HepG2 (cell line): Measurements from ENCODE around the gene ELAC1. TPM values are rescaled to one million over a fixed set of nuclear protein-coding genes. Genes with fewer than 3 reads are reported as not detected.

ENCODE experiments used
- FOXM1 ChIP-seq: sonication (generic); formaldehyde crosslinking; IDR thresholded peaks from 2 replicates; pipeline ENCODE4 v1.5.0; 2020; ENCODE audit warnings: missing genetic modification reagents
- HNF4G ChIP-seq, 2 experiments: sonication (generic) in 1 of 2; formaldehyde crosslinking in 1 of 2; IDR thresholded peaks; 2 replicates each; pipeline versions ENCODE4 v1.4.0 to v1.6.1; 2011 to 2020; ENCODE audit warnings: borderline replicate concordance in 2 of 2, low read depth in 2 of 2, mild to moderate bottlenecking in 2 of 2, low read length in 1 of 2, missing genetic modification reagents in 1 of 2, moderate library complexity in 1 of 2
- RARG ChIP-seq: sonication (generic); formaldehyde crosslinking; IDR thresholded peaks from 2 replicates; pipeline ENCODE4 v1.4.0; 2020; ENCODE audit warnings: low read depth, mild to moderate bottlenecking, missing genetic modification reagents
- SNAPC4 ChIP-seq: sonication (generic); formaldehyde crosslinking; IDR thresholded peaks from 2 replicates; pipeline ENCODE4 v1.4.0; 2020; ENCODE audit warnings: mild to moderate bottlenecking, missing genetic modification reagents
- ZNF33B ChIP-seq: sonication (generic); formaldehyde crosslinking; IDR thresholded peaks from 2 replicates; pipeline ENCODE4 v1.5.1; 2020; ENCODE audit warnings: mild to moderate bottlenecking, missing genetic modification reagents
- ZNF782 ChIP-seq: sonication (generic); formaldehyde crosslinking; IDR thresholded peaks from 2 replicates; pipeline ENCODE4 v1.4.0; 2020; ENCODE audit warnings: missing genetic modification reagents, mild to moderate bottlenecking, borderline replicate concordance
- polyA plus RNA-seq, 8 experiments: library from polyadenylated mRNA; depleted of rRNA in 3 of 8; stranded (reverse) in 7 of 8; unstranded in 1 of 8; fragments of >200 nt; fragmentation: Illumina TruSeq in 4 of 8; extraction: Trizol in 4 of 8; gene quantifications; 2 replicates each; pipeline versions ENCODE4 v1.2.1 to v1.2.3, GENCODE V29; 2011 to 2016; ENCODE audit warnings: low read depth in 4 of 8, missing spikeins in 1 of 8, mixed read lengths in 1 of 8; ENCODE audit not compliant: insufficient read depth in 1 of 8
- total RNA-seq, 5 experiments: library from RNA; depleted of rRNA; stranded (reverse); fragments of >200 nt; fragmentation: Illumina TruSeq; extraction: Trizol; gene quantifications; 2 replicates each; pipeline ENCODE4 v1.2.3, GENCODE V29; 2016; ENCODE audit warnings: low read depth in 1 of 5
- TF ChIP-seq, protein P1 (sequence below): sonication (generic); formaldehyde crosslinking; conservative IDR thresholded peaks from 2 replicates; pipeline ENCODE4 v1.8.1; 2023; ENCODE audit warnings: missing genetic modification reagents
- TF ChIP-seq, protein P2 (sequence below): IDR thresholded peaks from 2 replicates; pipeline ENCODE4 v1.4.0; 2020; ENCODE audit warnings: mild to moderate bottlenecking, missing genetic modification reagents

Gene ELAC1
- total and polyA plus RNA-seq, 2 of the 13 experiments (the other 11 are each of a cell fraction or from before 2014, with no cell fraction given) = 1.9 to 3.6 TPM

DNA sequence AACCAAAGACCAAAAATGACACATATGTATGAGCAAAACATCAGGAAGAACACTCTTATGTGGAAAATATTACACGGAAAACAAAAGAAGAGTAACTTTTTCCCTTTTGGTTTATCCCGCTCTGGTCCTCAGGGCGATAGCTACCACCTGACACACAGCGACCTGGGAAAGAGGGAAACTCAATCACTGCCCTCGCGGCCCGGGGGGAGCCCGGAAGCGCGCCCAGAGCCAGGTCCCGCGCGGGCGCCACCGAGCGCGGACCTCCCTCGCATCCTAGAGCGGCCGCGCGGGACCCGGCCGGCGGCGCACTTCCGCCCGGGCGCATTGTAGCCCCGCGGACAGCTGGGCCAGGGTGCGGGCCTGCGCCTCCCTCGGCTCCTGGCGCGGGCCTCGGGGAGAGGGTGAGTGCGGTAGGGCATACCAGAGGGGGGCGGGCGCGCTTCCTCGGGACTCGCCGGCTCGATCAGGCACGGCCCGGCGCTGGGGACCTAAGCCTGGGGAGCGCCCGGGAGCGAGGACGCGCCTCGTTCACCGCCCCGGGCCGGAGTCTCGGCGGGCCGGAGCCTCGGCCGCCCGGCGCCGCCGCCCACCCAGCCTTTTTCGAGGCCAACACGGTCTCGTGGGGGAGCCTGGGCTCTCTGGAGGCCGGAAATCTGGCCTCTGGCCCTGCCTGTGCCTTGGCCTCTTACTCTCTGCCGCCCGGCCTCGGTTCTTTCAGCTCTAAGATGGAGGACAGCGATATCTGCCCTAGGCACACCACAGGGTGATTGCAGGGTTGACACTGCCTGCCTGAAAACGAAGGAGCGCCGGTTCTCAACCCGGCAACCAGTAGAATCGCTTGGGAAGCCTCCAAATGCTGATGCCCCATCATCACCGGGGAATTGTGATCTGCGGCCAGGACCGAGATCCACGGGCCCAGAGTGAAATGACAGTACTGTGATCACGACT is at the start of gene ELAC1 (continued):
- no peak for TF ChIP-seq SNAPC4 (CRISPR knock-in tag)
- TF ChIP-seq ZNF782 (CRISPR knock-in tag) = no peak
- TF ChIP-seq, protein P1, sequence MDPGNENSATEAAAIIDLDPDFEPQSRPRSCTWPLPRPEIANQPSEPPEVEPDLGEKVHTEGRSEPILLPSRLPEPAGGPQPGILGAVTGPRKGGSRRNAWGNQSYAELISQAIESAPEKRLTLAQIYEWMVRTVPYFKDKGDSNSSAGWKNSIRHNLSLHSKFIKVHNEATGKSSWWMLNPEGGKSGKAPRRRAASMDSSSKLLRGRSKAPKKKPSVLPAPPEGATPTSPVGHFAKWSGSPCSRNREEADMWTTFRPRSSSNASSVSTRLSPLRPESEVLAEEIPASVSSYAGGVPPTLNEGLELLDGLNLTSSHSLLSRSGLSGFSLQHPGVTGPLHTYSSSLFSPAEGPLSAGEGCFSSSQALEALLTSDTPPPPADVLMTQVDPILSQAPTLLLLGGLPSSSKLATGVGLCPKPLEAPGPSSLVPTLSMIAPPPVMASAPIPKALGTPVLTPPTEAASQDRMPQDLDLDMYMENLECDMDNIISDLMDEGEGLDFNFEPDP (CRISPR knock-in tag) = no peak
- TF ChIP-seq ZNF33B (CRISPR knock-in tag) = no peak
- TF ChIP-seq HNF4G (IDR thresholded peaks at IDR 0.05; ENCODE audit: borderline replicate concordance, low read depth, low read length) = no peak
- no peak for TF ChIP-seq HNF4G (CRISPR knock-in tag; IDR thresholded peaks at IDR 0.05; ENCODE audit: borderline replicate concordance, low read depth)
- TF ChIP-seq, protein P2, sequence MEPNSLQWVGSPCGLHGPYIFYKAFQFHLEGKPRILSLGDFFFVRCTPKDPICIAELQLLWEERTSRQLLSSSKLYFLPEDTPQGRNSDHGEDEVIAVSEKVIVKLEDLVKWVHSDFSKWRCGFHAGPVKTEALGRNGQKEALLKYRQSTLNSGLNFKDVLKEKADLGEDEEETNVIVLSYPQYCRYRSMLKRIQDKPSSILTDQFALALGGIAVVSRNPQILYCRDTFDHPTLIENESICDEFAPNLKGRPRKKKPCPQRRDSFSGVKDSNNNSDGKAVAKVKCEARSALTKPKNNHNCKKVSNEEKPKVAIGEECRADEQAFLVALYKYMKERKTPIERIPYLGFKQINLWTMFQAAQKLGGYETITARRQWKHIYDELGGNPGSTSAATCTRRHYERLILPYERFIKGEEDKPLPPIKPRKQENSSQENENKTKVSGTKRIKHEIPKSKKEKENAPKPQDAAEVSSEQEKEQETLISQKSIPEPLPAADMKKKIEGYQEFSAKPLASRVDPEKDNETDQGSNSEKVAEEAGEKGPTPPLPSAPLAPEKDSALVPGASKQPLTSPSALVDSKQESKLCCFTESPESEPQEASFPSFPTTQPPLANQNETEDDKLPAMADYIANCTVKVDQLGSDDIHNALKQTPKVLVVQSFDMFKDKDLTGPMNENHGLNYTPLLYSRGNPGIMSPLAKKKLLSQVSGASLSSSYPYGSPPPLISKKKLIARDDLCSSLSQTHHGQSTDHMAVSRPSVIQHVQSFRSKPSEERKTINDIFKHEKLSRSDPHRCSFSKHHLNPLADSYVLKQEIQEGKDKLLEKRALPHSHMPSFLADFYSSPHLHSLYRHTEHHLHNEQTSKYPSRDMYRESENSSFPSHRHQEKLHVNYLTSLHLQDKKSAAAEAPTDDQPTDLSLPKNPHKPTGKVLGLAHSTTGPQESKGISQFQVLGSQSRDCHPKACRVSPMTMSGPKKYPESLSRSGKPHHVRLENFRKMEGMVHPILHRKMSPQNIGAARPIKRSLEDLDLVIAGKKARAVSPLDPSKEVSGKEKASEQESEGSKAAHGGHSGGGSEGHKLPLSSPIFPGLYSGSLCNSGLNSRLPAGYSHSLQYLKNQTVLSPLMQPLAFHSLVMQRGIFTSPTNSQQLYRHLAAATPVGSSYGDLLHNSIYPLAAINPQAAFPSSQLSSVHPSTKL = peak; percentile 34; the same call in 1 of the 2 replicates
- 0 out of 2 replicates have a peak, but pooled peaks have one; percentile 52 for TF ChIP-seq RARG (CRISPR knock-in tag)
- 0 out of 2 replicates have a peak, but pooled peaks have one; percentile 58 for TF ChIP-seq FOXM1 (CRISPR knock-in tag)
